GM12878 (cell line): Measurements from ENCODE around the gene FNDC8. TPM values are rescaled to one million over a fixed set of nuclear protein-coding genes. Genes with fewer than 3 reads are reported as not detected.

ENCODE experiments used
- BACH1 ChIP-seq: fragments of 450-650 bp; IDR thresholded peaks from 2 replicates; pipeline ENCODE4 v1.6.1; 2017; ENCODE audit warnings: mild to moderate bottlenecking, borderline replicate concordance
- CBFB ChIP-seq: IDR thresholded peaks from 2 replicates; pipeline ENCODE4 v1.6.1; 2016; ENCODE audit warnings: antibody characterized with exemption, low read depth
- CTCF ChIP-seq, 3 experiments: IDR thresholded peaks in 2 of 3; conservative IDR thresholded peaks in 1 of 3; 2 replicates each; pipeline ENCODE4 v1.5.1; 2011; ENCODE audit warnings: low read depth in 3 of 3, low read length in 3 of 3, mild to moderate bottlenecking in 3 of 3, control low read depth in 2 of 3, moderate library complexity in 2 of 3, inconsistent platforms in 1 of 3, mixed read lengths in 1 of 3; ENCODE audit not compliant: control insufficient read depth in 2 of 3, insufficient read depth in 1 of 3; ENCODE audit errors: extremely low read depth in 1 of 3
- EED ChIP-seq: sonication (generic); IDR thresholded peaks from 2 replicates; pipeline ENCODE4 v1.6.1; 2016; ENCODE audit warnings: antibody characterized with exemption, low read depth
- FOXM1 ChIP-seq: IDR thresholded peaks from 2 replicates; pipeline ENCODE4 v1.6.1; 2012; ENCODE audit warnings: low read depth, mild to moderate bottlenecking, inconsistent platforms, low read length, moderate library complexity
- LARP7 ChIP-seq: fragments of 450-650 bp; IDR thresholded peaks from 2 replicates; pipeline ENCODE4 v1.6.1; 2017; ENCODE audit warnings: mild to moderate bottlenecking
- NBN ChIP-seq: fragments of 450-650 bp; IDR thresholded peaks from 2 replicates; pipeline ENCODE4 v1.6.1; 2016
- NR2C1 ChIP-seq: fragments of 450-650 bp; IDR thresholded peaks from 2 replicates; pipeline ENCODE4 v1.6.1; 2017; ENCODE audit warnings: antibody characterized with exemption, mild to moderate bottlenecking, moderate library complexity
- PKNOX1 ChIP-seq: fragments of 450-650 bp; IDR thresholded peaks from 2 replicates; pipeline ENCODE4 v1.6.1; 2016; ENCODE audit warnings: mild to moderate bottlenecking
- POLR2AphosphoS2 ChIP-seq: IDR thresholded peaks from 2 replicates; pipeline ENCODE4 v1.6.1; 2011; ENCODE audit warnings: low read depth, mild to moderate bottlenecking, low read length, improper control_type of control experiment, moderate library complexity
- SMAD1 ChIP-seq: fragments of 450-650 bp; IDR thresholded peaks from 2 replicates; pipeline ENCODE4 v1.6.1; 2018; ENCODE audit warnings: mild to moderate bottlenecking, low read depth; ENCODE audit not compliant: partially characterized antibody
- USF1 ChIP-seq: IDR thresholded peaks from 2 replicates; pipeline ENCODE4 v1.6.1; 2011; ENCODE audit warnings: borderline replicate concordance, low read depth, mild to moderate bottlenecking, moderate library complexity, mixed read lengths, low read length; ENCODE audit not compliant: insufficient read depth; ENCODE audit errors: extremely low read length
- ZNF207 ChIP-seq: fragments of 450-650 bp; IDR thresholded peaks from 2 replicates; pipeline ENCODE4 v1.6.1; 2014; ENCODE audit warnings: antibody characterized with exemption, mild to moderate bottlenecking, borderline replicate concordance
- polyA plus RNA-seq, 11 experiments: library from polyadenylated mRNA; depleted of rRNA in 4 of 11; unstranded in 6 of 11; stranded (reverse) in 5 of 11; fragments of >200 nt; fragmentation: Nextera tagmentation in 4 of 11; fragmentation: Illumina TruSeq in 1 of 11; extraction: Ambion mirVana in 4 of 11; extraction: Trizol in 1 of 11; gene quantifications; 1 replicate in 1 of 11; 2 replicates in 10 of 11; pipeline versions ENCODE4 v1.2.1 to v1.2.3, GENCODE V29; 2011 to 2016; ENCODE audit warnings: inconsistent platforms in 2 of 11, missing spikeins in 2 of 11, low read depth in 1 of 11
- total RNA-seq, 4 experiments: library from RNA; depleted of rRNA in 3 of 4; stranded (reverse); fragments of >200 nt in 3 of 4; fragmentation: Illumina TruSeq in 1 of 4; extraction: Trizol in 1 of 4; gene quantifications; 2 replicates each; pipeline versions ENCODE4 v1.2.1 to v1.2.3, GENCODE V29; 2013 to 2021
- TF ChIP-seq, protein P1 (sequence below): IDR thresholded peaks from 2 replicates; pipeline ENCODE4 v1.6.1; 2011; ENCODE audit warnings: borderline replicate concordance, low read depth, mild to moderate bottlenecking, moderate library complexity, low read length; ENCODE audit not compliant: insufficient read depth, poor library complexity, severe bottlenecking
- TF ChIP-seq, protein P2 (sequence below): fragments of 450-650 bp; IDR thresholded peaks from 2 replicates; pipeline ENCODE4 v1.6.1; 2017; ENCODE audit warnings: borderline replicate concordance
- TF ChIP-seq, protein P3 (sequence below): fragments of 450-650 bp; IDR thresholded peaks from 2 replicates; pipeline ENCODE4 v1.6.1; 2018; ENCODE audit warnings: borderline replicate concordance, mild to moderate bottlenecking; ENCODE audit not compliant: partially characterized antibody

The FNDC8 gene
- total and polyA plus RNA-seq, 10 of the 15 experiments (the other 5 are each of a cell fraction or from before 2014, with no cell fraction given) = 0.06 to 0.15 (median 0.11) TPM; not detected in 7

- TF ChIP-seq, protein P1, sequence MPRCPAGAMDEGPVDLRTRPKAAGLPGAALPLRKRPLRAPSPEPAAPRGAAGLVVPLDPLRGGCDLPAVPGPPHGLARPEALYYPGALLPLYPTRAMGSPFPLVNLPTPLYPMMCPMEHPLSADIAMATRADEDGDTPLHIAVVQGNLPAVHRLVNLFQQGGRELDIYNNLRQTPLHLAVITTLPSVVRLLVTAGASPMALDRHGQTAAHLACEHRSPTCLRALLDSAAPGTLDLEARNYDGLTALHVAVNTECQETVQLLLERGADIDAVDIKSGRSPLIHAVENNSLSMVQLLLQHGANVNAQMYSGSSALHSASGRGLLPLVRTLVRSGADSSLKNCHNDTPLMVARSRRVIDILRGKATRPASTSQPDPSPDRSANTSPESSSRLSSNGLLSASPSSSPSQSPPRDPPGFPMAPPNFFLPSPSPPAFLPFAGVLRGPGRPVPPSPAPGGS = no peak
- TF ChIP-seq, protein P2, sequence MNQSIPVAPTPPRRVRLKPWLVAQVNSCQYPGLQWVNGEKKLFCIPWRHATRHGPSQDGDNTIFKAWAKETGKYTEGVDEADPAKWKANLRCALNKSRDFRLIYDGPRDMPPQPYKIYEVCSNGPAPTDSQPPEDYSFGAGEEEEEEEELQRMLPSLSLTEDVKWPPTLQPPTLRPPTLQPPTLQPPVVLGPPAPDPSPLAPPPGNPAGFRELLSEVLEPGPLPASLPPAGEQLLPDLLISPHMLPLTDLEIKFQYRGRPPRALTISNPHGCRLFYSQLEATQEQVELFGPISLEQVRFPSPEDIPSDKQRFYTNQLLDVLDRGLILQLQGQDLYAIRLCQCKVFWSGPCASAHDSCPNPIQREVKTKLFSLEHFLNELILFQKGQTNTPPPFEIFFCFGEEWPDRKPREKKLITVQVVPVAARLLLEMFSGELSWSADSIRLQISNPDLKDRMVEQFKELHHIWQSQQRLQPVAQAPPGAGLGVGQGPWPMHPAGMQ = no peak
- TF ChIP-seq PKNOX1 (no peak), CBFB (no peak), POLR2AphosphoS2 (no peak), CTCF (IDR thresholded peaks at IDR 0.05 in 2 of 3, conservative IDR thresholded peaks at IDR 0.05 in 1 of 3; ENCODE audit: control insufficient read depth in 2 of 3, extremely low read depth in 1 of 3, insufficient read depth in 1 of 3, low read depth in 3 of 3, low read length in 3 of 3) (peak; percentile 81 to 95 (median 92); a peak in 5 of 6 replicates), NR2C1 (peak; percentile 46), BACH1 (peak; percentile 54; the same call in 1 of the 2 replicates), NBN (0 out of 2 replicates have a peak, but pooled peaks have one; percentile 28), FOXM1 (no peak), EED (no peak; the same call in 1 of the 2 replicates), ZNF207 (0 out of 2 replicates have a peak, but pooled peaks have one; percentile 83), LARP7 (peak; percentile 89), USF1 (peak; percentile 92), SMAD1 (no peak)
- TF ChIP-seq, protein P3, sequence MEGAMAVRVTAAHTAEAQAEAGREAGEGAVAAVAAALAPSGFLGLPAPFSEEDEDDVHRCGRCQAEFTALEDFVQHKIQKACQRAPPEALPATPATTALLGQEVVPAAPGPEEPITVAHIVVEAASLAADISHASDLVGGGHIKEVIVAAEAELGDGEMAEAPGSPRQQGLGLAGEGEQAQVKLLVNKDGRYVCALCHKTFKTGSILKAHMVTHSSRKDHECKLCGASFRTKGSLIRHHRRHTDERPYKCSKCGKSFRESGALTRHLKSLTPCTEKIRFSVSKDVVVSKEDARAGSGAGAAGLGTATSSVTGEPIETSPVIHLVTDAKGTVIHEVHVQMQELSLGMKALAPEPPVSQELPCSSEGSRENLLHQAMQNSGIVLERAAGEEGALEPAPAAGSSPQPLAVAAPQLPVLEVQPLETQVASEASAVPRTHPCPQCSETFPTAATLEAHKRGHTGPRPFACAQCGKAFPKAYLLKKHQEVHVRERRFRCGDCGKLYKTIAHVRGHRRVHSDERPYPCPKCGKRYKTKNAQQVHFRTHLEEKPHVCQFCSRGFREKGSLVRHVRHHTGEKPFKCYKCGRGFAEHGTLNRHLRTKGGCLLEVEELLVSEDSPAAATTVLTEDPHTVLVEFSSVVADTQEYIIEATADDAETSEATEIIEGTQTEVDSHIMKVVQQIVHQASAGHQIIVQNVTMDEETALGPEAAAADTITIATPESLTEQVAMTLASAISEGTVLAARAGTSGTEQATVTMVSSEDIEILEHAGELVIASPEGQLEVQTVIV = peak; percentile 78
These were observed 1.8 kb upstream of the FNDC8 start, which contains the start of gene RAD51D (continued) for GRCh38 chr17:35119370-35120165.
